LNCAP (cell line): Measurements from ENCODE around the gene SLC12A8.

Experiments
- CTCF ChIP-seq: fragments of 450-650 bp; IDR thresholded peaks from 2 replicates; pipeline ENCODE4 v1.5.1; 2017; ENCODE audit warnings: mild to moderate bottlenecking

Gene SLC12A8

GRCh38 chr3:125212509-125213363 is at the start of gene SLC12A8:
SLC12A8 (minus strand) TSS chr3:125212748; CDS start chr3:125211349, 1,399 bp downstream.
- peak; percentile 20; the same call in 1 of the 2 replicates for TF ChIP-seq CTCF

- TF ChIP-seq CTCF = no peak
Measured at GRCh38 chr3:125262161-125262560, 49.6 kb upstream of the SLC12A8 start.

GRCh38 chr3:125261031-125261430 is 48.5 kb upstream of the SLC12A8 start:
- no peak for TF ChIP-seq CTCF

GRCh38 chr3:125260158-125260557 is 47.6 kb upstream of the SLC12A8 start:
- no peak for TF ChIP-seq CTCF

GRCh38 chr3:125257536-125257935 is 45.0 kb upstream of the SLC12A8 start:
- no peak for TF ChIP-seq CTCF

- no peak for TF ChIP-seq CTCF
Measured at GRCh38 chr3:125256675-125257074, 44.1 kb upstream of the SLC12A8 start.

- no peak for TF ChIP-seq CTCF
Measured at GRCh38 chr3:125250973-125251372, 38.4 kb upstream of the SLC12A8 start.
